KG1 (cell line): ENCODE measurements around the gene SHISA7.
"Not testable (repeated sequence)": the region's sequence is repeated elsewhere in the genome, so short reads cannot be mapped to it uniquely, and the experiment has no call there.

Experiments
- DNase-seq: peaks from one replicate; lab custom pipeline; 2025; lab: John Stamatoyannopoulos, UW

The SHISA7 gene

DNA sequence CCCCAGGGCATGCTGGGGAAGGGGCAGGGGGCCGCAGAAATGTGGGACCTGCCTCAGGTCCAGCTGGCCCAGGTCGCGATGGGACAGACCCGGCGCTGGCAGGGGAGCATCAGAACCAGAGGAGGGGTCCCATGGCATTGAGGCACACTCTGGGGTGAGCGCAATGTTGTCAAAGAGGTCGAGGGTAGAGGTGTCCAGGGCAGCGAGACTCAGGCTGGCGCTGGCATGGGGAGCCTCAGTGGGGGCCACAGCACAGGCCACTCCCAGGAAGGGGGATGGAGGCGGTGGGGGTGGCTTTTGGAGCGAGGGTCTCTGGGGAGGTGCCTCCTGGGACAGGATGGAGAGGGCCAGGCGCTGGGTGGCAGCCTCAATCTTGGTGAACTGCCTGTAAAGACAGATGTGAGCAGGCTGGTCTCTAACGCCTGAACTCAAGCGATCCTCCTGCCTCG lies 20.5 kb upstream of the SHISA7 start:
- DNase-seq: no peak

DNA sequence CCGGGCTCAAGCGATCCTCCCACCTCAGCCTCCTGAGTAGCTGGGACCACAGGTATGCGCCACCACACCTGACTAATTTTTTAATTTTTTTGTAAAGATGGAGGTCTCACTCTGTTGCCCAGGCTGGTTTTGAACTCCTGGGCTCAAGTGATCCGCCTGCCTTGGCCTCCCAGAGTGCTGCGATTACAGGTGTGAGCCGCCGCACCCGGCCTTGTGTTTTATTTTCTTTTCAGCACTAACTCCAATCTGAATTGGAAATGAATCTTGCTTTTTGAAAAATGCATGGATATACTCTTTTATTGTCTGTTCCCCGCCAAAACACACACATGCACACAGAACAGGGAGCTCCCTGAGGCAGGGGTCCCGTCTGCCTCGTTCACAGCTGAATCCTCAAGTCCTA lies 19.6 kb upstream of the SHISA7 start:
- DNase-seq: no peak

DNA sequence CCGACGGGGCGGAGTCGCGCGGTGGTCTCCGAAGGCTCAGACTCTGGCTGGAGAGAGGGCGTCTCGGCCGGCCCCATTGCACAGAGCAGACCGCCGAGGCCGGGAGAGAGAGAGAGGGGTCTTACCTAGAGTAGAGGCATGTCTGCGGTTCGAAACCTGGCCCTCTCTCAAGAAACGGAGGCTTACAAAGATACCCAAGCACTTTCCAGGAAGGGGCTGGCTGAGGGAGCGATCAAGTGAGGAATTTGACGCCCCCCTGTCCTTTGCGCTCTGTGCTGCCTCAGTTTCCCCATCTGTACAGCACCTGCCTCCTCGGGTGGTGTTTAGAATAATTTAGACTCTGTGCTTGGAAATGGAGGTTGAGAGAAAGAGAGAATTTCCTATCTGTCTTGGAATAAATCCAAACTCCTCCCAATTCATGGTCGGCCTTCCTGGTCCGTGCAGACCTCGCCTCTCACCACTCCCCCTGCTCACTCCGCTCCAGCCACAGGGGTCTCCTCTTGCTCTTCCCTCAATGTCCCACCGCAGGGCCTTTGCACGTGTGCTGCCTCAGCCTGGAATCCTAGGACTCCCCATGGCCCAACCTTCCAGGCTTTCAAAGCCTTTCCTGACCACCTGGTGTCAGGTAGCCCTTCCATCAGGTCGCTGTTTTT lies 19.0 kb upstream of the SHISA7 start:
- no peak for DNase-seq

DNA sequence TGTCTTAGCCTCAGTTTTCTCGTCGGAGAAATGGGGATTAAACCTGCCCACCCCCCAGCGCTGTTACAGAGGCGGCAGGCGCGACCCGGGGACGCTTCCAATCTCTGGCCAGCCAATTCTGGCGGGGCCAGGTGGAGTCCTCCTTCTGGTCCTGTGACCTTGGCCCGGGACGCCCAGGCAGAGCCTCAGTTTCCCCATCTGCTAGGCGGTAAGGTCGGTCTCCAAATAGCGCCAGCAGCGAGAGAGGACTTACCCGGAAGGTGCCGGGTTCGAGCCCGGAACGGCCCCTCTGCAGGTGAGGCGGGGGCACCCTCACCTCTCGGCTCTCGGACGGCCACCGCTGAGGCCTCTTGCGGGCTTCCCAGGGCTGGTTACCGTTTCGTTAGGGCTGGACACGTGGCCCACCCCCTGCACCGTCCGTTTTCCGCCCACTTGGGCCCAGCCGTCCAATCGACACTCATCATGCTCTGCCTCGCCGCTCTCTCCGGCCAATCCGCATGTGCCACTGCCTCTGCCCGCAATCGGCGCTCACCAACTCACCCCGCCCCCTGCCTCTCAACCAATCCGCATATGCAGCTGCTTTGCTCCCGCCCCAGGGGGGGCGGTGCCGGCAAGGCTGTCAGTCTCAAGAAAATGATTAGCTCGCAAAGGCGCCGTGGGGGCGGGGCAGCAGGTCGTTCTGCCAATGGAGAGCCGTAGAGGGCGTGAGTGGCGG lies 18.3 kb upstream of the SHISA7 start, which contains the start of gene ISOC2:
Gene ISOC2 (minus strand): TSS at position 384 of the 715 bp plus-strand sequence. CDS start 5,156 bp downstream, outside the sequence.
- DNase-seq: peak; percentile 99

- DNase-seq: no peak
These were observed 17.7 kb upstream of the SHISA7 start for GRCh38 chr19:55460670-55461258.

DNA sequence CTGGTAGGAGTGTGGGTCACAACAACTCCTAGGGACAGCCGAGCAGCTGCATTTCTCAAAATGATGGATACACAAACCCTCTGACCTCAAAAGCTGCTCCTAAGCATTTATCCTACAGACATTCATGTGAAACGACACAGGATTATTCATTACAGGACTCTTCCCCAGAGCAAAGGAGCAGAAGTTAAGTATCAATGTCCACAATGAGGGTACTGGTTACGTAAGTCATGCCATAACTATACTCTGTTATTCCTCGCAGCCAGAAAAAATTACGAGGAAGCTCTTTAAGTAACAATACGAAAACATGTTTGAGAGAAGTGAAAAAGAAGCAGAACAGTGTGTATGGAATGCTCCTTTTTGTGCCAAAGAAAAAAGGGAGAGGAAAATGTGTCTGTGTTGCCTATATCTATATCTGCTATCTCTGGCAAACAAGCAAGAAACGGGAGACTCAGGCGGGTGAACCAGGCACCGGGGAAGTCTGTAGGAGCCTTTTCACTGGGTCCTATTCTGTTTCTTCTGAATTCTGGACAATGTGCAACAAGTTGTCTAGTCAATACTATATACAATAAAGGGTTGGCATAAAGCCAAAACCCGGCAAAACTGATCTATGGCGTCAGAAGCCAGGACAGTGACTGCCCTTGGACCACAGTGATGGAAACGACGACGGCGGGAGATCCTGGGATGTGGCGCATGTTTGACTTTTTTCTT lies 17.0 kb upstream of the SHISA7 start:
- DNase-seq: no peak

GRCh38 chr19:55459551-55459949 lies 16.4 kb upstream of the SHISA7 start:
- DNase-seq: no peak

DNA sequence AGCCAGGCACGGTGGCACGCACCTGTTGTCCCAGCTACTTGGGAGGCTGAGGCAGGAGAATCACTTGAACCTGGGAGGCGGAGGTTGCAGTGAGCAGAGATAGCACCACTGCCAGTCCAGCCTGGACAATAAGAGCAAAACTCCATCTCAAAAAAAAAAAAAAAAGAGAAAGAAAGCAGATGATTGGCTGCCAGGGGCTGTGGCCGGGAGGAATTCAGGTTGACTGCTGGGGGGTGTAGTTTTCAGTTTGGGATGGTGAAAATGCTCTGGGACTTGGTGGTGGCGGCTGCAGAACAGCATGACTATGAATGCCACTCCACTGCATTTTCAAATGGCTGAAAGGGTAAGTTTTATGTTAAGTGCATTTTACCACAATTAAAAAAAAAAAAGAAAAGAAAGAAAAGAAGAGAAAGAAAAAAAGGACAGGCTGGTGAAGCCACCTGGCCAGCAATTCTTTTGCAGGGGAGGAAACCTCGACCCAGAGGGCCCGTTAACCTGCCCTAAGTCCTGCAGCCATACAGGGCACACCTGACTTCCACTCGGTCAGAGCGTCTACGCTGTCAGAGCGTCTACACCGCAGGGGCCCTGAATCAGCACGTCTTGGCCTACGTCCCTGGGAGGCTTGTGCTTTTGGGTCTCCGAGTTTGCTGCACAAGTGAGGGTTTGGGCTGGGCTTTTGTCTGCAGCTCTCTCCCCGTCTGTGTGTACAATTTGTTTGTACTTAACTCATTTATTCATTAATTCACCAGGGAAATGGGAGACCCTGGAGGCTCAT lies 14.8 kb upstream of the SHISA7 start:
- DNase-seq: no peak

DNA sequence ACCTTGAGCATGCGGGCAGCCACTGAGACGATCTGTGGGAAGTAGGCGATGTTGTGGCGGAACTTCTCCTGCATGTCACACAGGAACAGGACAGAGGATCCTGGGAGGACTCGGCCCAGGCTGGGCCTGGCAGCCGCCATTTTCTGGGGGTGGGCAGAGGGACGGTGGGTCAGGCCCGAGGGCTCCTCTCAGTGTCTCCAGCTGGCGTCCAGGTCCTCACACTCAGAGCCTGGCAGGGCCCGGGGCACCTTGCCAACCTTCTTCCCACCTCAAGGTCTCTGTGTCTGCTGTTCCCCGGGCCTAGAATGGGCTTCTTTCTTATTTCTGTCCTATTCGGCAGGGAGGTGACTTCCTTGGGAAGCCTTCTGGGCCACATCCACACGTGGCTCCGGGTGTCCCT lies 13.2 kb upstream of the SHISA7 start:
- DNase-seq: no peak

- no peak for DNase-seq
These were observed 12.6 kb upstream of the SHISA7 start for GRCh38 chr19:55455576-55456235.

DNA sequence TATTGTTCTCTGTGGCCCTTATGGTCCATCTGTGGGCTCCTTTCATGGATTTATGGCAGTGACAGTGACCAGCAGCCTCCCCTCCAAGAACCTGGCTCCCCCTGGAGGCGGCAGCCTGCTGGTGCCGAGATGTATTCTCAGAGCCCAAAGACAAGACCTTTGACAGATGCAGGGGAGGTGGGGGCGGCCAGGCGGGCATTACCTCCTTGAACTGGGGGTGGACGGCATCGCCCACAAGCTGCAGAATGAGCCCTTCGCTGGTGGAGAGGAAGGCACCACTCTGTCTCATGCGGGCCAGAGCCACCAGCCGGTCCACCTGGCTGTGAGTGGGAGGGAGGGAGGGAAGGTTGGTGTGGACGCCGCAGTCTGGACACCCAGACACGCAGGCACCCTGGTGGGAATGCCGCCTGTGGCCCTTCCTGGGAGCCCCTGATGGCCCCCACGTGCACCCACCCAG lies 11.7 kb upstream of the SHISA7 start:
- no peak for DNase-seq

- DNase-seq: no peak
These were observed 10.6 kb upstream of the SHISA7 start for GRCh38 chr19:55453511-55454260.

DNA sequence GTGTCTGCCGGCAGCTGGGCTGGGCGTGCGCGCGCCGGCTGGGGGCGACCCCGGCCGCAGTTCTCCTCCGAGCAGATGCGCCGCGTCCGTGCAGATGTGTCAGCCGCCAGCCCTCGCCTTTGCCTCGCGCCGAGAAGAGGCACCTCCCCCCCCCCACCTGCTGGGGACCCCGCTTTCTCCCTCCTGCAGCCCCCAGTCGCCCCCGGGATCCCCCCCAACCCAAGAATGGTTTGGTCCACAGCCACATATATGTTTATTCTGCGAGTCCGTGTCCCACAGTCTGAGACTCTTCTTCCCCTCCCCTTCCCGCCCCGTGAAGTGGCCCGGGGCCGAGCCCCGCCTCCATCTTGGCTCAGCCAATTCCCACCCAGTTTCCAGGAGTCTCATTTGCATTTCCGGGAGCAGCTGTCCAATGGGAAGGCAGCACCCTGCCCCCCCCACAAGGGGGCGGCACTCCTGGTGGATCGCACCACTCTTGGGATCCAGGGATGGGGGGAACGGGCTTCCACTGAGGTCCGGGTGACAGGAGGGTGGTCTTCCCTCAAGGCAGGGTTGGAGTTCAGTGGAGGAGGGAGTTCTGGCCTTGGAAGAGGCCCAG lies 9.7 kb upstream of the SHISA7 start:
- DNase-seq: no peak

- no peak for DNase-seq
These were observed 9.1 kb upstream of the SHISA7 start for GRCh38 chr19:55451965-55452748.

DNA sequence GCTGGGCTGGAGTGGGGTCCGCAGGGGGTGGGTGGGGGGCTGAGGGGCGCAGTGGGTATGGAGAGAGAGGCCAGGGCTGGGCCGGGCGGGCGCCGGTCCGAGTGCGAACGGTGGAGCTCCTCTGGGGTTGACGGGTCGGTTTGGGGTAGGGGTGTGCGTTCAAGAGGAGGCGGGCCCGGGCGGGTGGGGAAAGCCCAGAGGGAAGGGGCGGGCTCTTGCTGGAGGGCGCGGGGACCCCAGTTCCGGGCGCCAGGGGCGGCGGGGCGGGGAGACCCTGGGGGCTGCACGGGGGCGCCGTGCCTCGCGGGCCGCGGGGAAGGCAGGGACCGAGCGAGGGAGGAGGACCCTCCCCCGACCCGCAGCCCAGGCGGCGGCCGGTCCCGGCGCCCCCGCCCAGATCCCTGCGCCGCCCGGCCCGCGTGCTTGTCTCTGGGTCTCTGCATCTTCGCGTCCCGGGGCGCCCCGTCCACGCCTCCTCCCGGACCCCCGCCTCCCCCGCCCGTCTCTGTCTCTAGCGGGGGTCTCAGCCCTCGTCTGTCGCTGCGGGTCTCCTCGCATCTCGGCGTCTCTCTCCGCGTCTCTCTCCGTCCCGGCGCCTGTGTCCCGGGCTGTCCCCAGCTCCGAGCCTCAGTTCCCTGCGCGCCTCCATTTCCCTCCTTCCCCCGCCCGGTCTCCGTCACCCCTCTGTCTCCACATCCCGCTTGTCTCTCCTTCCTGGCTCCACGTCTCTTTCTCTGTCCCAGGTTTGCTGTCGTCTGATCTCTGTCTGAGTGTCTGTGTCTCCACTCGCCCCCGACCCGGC lies 8.3 kb upstream of the SHISA7 start:
- DNase-seq: no peak

GRCh38 chr19:55449469-55449868 lies 6.4 kb upstream of the SHISA7 start:
- DNase-seq: no peak

DNA sequence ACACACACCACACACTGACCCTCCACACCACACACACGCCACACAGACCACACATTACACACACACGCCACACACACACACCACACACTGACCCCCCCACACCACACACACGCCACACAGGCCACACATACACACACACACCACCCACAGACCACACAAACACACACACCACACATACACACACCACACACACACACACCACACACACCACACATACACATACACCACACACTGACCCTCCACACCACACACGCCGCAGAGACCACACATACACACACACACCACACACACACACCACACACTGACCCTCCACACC lies 5.0 kb upstream of the SHISA7 start:
- DNase-seq: not testable (repeated sequence)

DNA sequence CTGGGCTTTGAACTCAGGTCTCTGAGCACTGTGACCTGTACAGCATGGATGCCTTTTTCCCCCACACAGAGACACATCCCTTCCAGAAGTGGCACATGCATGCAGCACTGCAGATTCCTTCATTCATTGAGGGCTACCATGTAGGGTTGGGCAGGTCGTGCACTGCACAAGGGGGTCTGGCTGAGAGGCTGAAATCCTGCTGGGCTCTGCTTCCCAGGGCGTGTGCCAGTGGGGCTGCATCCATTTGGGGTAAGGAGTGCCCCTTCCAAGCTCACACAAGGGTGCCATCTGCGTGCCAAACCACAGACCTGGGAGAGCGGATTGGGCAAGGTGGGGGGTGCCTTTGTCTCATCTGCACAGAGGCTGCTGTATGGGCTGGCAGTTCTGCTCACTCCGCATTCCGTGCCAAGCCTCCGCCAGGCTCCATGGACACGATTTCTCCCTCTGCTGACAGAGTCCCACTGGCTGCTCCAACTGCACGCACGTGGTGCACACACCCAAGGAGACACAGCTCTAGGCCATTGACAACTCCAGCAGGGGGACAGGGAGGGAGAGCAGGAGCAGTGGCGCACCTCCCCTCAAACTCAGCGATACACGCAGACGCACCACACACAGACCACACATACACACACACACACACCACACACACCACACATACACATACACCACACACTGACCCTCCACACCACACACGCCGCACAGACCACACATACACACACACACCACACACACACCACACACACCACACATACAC lies 4.5 kb upstream of the SHISA7 start:
- no peak for DNase-seq
